ENCODE results near the gene HAS3.

DNA sequence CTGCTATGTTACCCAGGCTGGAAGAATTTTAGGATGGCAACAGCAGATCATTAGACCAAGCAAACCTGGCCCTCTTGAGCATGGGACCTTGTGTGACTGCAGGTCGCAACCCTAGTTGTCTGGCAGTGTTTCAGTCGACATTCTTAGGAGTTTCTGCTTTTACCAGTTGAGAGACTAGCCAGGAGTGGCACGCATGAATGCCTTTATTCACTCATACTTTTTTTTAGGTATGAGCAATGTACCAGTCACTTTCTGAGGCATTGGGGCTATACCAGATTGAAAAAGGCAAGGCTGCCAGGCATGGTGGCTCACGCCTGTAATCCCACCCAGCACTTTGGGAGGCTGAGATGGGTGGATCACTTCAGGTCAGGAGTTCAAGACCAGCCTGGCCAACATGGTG, 28.2 kb upstream of the HAS3 start:
- TF ChIP-seq, protein P1, sequence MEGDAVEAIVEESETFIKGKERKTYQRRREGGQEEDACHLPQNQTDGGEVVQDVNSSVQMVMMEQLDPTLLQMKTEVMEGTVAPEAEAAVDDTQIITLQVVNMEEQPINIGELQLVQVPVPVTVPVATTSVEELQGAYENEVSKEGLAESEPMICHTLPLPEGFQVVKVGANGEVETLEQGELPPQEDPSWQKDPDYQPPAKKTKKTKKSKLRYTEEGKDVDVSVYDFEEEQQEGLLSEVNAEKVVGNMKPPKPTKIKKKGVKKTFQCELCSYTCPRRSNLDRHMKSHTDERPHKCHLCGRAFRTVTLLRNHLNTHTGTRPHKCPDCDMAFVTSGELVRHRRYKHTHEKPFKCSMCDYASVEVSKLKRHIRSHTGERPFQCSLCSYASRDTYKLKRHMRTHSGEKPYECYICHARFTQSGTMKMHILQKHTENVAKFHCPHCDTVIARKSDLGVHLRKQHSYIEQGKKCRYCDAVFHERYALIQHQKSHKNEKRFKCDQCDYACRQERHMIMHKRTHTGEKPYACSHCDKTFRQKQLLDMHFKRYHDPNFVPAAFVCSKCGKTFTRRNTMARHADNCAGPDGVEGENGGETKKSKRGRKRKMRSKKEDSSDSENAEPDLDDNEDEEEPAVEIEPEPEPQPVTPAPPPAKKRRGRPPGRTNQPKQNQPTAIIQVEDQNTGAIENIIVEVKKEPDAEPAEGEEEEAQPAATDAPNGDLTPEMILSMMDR (IDR thresholded peaks at IDR 0.05), result no peak
- no peak for TF ChIP-seq POLR2A (IDR thresholded peaks at IDR 0.05)

All from heart left ventricle (tissue), 13 donors.